H1 (cell line): ENCODE measurements around the gene BIRC7. TPM values are rescaled to one million over a fixed set of nuclear protein-coding genes. Genes with fewer than 3 reads are reported as not detected.
A peak's percentile ranks its signal among the peaks of the same experiment; 100 is the strongest.

Experiments used
- CTCF ChIA-PET: fragments of 300-600 bp; sonication (Branson Sonifier 250); formaldehyde crosslinking; loops from one replicate; lab custom pipeline; 2021; ENCODE audit not compliant: partially characterized antibody; lab: Charles Lee
- POLR2A ChIA-PET: fragments of 300-600 bp; sonication (Branson Sonifier 250); formaldehyde crosslinking; loops from one replicate; lab custom pipeline; 2021; ENCODE audit warnings: inconsistent platforms; ENCODE audit not compliant: partially characterized antibody; lab: Charles Lee
- DNase-seq, 2 experiments: peaks; one replicate each; pipeline versions ENCODE4 v3.0.0 to v3.0.0-alpha.2; 2010 to 2022; ENCODE audit warnings: low spot score in 2 of 2, low read depth in 1 of 2, mixed read lengths in 1 of 2
- FAIRE-seq: peaks from 2 replicates; lab custom pipeline; 2011; peaks lifted over from hg19 to GRCh38; lab: Jason Lieb, UNC
- H2AFZ ChIP-seq: 2 replicates; pipeline ENCODE4 v1.8.1; 2012; ENCODE audit warnings: low read length, inconsistent platforms
- H2AK5ac ChIP-seq: 2 replicates; pipeline ENCODE4 v1.6.1; 2013; ENCODE audit warnings: low read depth, low read length
- H2BK120ac ChIP-seq: replicated peaks from 2 replicates; pipeline ENCODE3; 2013; ENCODE audit warnings: low read depth, low read length, inconsistent platforms
- H2BK12ac ChIP-seq: 2 replicates; pipeline ENCODE4 v1.6.1; 2013; ENCODE audit warnings: low read depth, low read length
- H2BK15ac ChIP-seq: 2 replicates; pipeline ENCODE4 v1.6.1; 2013; ENCODE audit warnings: low read length
- H2BK20ac ChIP-seq: 2 replicates; pipeline ENCODE4 v1.6.1; 2013; ENCODE audit warnings: low read length
- H2BK5ac ChIP-seq: 2 replicates; pipeline ENCODE4 v1.6.1; 2013; ENCODE audit warnings: low read depth, low read length
- H3K14ac ChIP-seq: 2 replicates; pipeline ENCODE4 v1.6.1; 2013; ENCODE audit warnings: inconsistent platforms; ENCODE audit not compliant: insufficient read length
- H3K18ac ChIP-seq: 2 replicates; pipeline ENCODE4 v1.6.1; 2013; ENCODE audit warnings: low read length; ENCODE audit errors: extremely low read depth
- H3K23ac ChIP-seq: 2 replicates; pipeline ENCODE4 v1.6.1; 2013; ENCODE audit warnings: inconsistent platforms; ENCODE audit not compliant: insufficient read length
- H3K23me2 ChIP-seq: 2 replicates; pipeline ENCODE4 v1.6.1; 2013; ENCODE audit warnings: low read depth, low read length
- H3K27ac ChIP-seq: 2 replicates; pipeline ENCODE4 v1.6.1; 2011; ENCODE audit warnings: low read depth, low read length, inconsistent platforms
- H3K27me3 ChIP-seq, 4 experiments: replicated peaks in 1 of 4; 1 replicate in 1 of 4; 2 replicates in 3 of 4; pipeline versions ENCODE4 v1.6.1 to v1.8.1; 2011 to 2013; ENCODE audit warnings: low read length in 3 of 4, mild to moderate bottlenecking in 3 of 4, inconsistent platforms in 2 of 4, mixed read lengths in 2 of 4, moderate library complexity in 1 of 4; ENCODE audit not compliant: control insufficient read depth in 3 of 4, insufficient read depth in 3 of 4; ENCODE audit errors: extremely low read depth in 1 of 4
- H3K36me3 ChIP-seq, 4 experiments: 2 replicates each; pipeline versions ENCODE4 v1.6.1 to v1.8.1; 2011 to 2013; ENCODE audit warnings: mild to moderate bottlenecking in 4 of 4, low read length in 3 of 4, moderate library complexity in 2 of 4, control low read depth in 1 of 4, inconsistent platforms in 1 of 4; ENCODE audit not compliant: insufficient read depth in 4 of 4, control insufficient read depth in 2 of 4
- H3K4ac ChIP-seq: replicated peaks from 2 replicates; pipeline ENCODE3; 2013; ENCODE audit warnings: low read length, low read depth, mixed read lengths, inconsistent platforms; ENCODE audit not compliant: insufficient read length
- H3K4me1 ChIP-seq, 4 experiments: replicated peaks in 1 of 4; 1 replicate in 1 of 4; 2 replicates in 3 of 4; pipeline versions ENCODE4 v1.6.1 to v1.8.1; 2011 to 2013; ENCODE audit warnings: low read length in 3 of 4, inconsistent platforms in 2 of 4, mixed read lengths in 1 of 4; ENCODE audit not compliant: insufficient read depth in 4 of 4, control insufficient read depth in 3 of 4
- H3K4me2 ChIP-seq, 2 experiments: 2 replicates each; pipeline versions ENCODE4 v1.6.1 to v1.8.1; 2011 to 2013; ENCODE audit warnings: low read depth in 2 of 2, low read length in 2 of 2, control low read depth in 1 of 2, inconsistent platforms in 1 of 2, mild to moderate bottlenecking in 1 of 2; ENCODE audit not compliant: insufficient read depth in 1 of 2
- H3K4me3 ChIP-seq, 4 experiments: fragments of 200-600, 300-600 bp in 1 of 4; sonication (generic), shearing (Covaris generic), sonication (Bioruptor Twin) in 1 of 4; 2 replicates each; pipeline versions ENCODE4 v1.5.1 to v1.8.1; 2011 to 2016; ENCODE audit warnings: low read length in 4 of 4, low read depth in 3 of 4, control low read depth in 2 of 4, inconsistent platforms in 2 of 4, mild to moderate bottlenecking in 2 of 4, mixed read lengths in 1 of 4, moderate library complexity in 1 of 4; ENCODE audit not compliant: insufficient read depth in 2 of 4; ENCODE audit errors: extremely low read depth in 1 of 4
- H3K56ac ChIP-seq: replicated peaks from 2 replicates; pipeline ENCODE3; 2013; ENCODE audit warnings: low read depth, mild to moderate bottlenecking, mixed read lengths, low read length, inconsistent platforms; ENCODE audit not compliant: insufficient read length
- H3K79me1 ChIP-seq: 2 replicates; pipeline ENCODE4 v1.6.1; 2013; ENCODE audit warnings: low read depth, low read length, control low read depth
- H3K79me2 ChIP-seq, 2 experiments: 2 replicates each; pipeline versions ENCODE4 v1.6.1 to v1.8.1; 2012 to 2013; ENCODE audit warnings: low read length in 2 of 2, mild to moderate bottlenecking in 2 of 2, inconsistent platforms in 1 of 2; ENCODE audit not compliant: insufficient read depth in 2 of 2, control insufficient read depth in 1 of 2
- H3K9ac ChIP-seq, 4 experiments: replicated peaks in 1 of 4; 1 replicate in 1 of 4; 2 replicates in 3 of 4; pipeline versions ENCODE4 v1.6.1 to v1.8.1; 2011 to 2013; ENCODE audit warnings: low read depth in 3 of 4, low read length in 3 of 4, control low read depth in 2 of 4, mild to moderate bottlenecking in 2 of 4, moderate library complexity in 2 of 4, inconsistent platforms in 1 of 4; ENCODE audit errors: extremely low read depth in 1 of 4
- H3K9me3 ChIP-seq, 2 experiments: 2 replicates each; pipeline versions ENCODE4 v1.6.1 to v1.8.1; 2012 to 2013; ENCODE audit warnings: mild to moderate bottlenecking in 2 of 2, moderate library complexity in 2 of 2, control low read depth in 1 of 2, inconsistent platforms in 1 of 2, low read depth in 1 of 2, low read length in 1 of 2, mixed read lengths in 1 of 2; ENCODE audit not compliant: insufficient read depth in 2 of 2
- H4K20me1 ChIP-seq, 2 experiments: replicated peaks in 1 of 2; 2 replicates each; pipeline versions ENCODE3 to v1.8.1; 2011 to 2013; ENCODE audit warnings: inconsistent platforms in 2 of 2, low read length in 2 of 2, mild to moderate bottlenecking in 1 of 2; ENCODE audit not compliant: insufficient read depth in 2 of 2, control insufficient read depth in 1 of 2
- H4K5ac ChIP-seq: 2 replicates; pipeline ENCODE4 v1.6.1; 2013; ENCODE audit warnings: low read length, low read depth, mixed read lengths, inconsistent platforms; ENCODE audit not compliant: insufficient read length
- H4K8ac ChIP-seq: 2 replicates; pipeline ENCODE4 v1.8.0; 2013; ENCODE audit warnings: mild to moderate bottlenecking, moderate library complexity, low read length, inconsistent platforms; ENCODE audit not compliant: insufficient read depth; ENCODE audit errors: extremely low read depth
- H4K91ac ChIP-seq: replicated peaks from 2 replicates; pipeline ENCODE3; 2013; ENCODE audit warnings: low read length, mixed read lengths, inconsistent platforms; ENCODE audit not compliant: insufficient read length
- SP1 ChIP-seq: IDR thresholded peaks from 2 replicates; pipeline ENCODE4 v1.6.1; 2011; ENCODE audit warnings: low read depth, low read length
- SRF ChIP-seq: IDR thresholded peaks from 2 replicates; pipeline ENCODE4 v1.6.1; 2011; ENCODE audit warnings: mild to moderate bottlenecking, low read depth, low read length, moderate library complexity
- WGBS, 2 experiments: shearing (Covaris generic) in 1 of 2; methylation state at CpG; one replicate each; pipeline versions ENCODE4 v1.1.6 to v1.1.7; 2013 to 2015; ENCODE audit warnings: low lambda C conversion rate in 2 of 2, mixed read lengths in 2 of 2, inconsistent platforms in 1 of 2, low coverage in 1 of 2, missing lambda C conversion rate in 1 of 2; ENCODE audit not compliant: insufficient replicate concordance in 2 of 2, insufficient coverage in 1 of 2, insufficient read length in 1 of 2; ENCODE audit errors: extremely low coverage in 1 of 2, missing lambda C conversion rate in 1 of 2; 5-methylcytosine and 5-hydroxymethylcytosine counted together
- polyA plus RNA-seq, 7 experiments: library from polyadenylated mRNA; depleted of rRNA in 3 of 7; stranded (reverse) in 5 of 7; unstranded in 2 of 7; fragments of >200 nt in 5 of 7; fragments of 200-250 nt in 2 of 7; gene quantifications; 1 replicate in 5 of 7; 2 replicates in 1 of 7; 4 replicates in 1 of 7; pipeline versions ENCODE4 v1.2.1 to v1.2.3, GENCODE V29; 2011 to 2013; ENCODE audit warnings: missing spikeins in 2 of 7, mixed read lengths in 2 of 7
- total RNA-seq: library from RNA; stranded (reverse); fragmentation: NEBNext Ultra II Directional; extraction: Animal tissue kit (Norgen Biotek cat#: 25700); gene quantifications from 2 replicates; pipeline ENCODE4 v1.2.1, GENCODE V29; 2021
- TF ChIP-seq, protein P1 (sequence below): IDR thresholded peaks from 2 replicates; pipeline ENCODE4 v1.6.1; 2012; ENCODE audit warnings: inconsistent platforms

The BIRC7 gene
- total and polyA plus RNA-seq, 2 of the 8 experiments (the other 6 are each of a cell fraction or from before 2014, with no cell fraction given), result 0.11 to 0.41 TPM

DNA sequence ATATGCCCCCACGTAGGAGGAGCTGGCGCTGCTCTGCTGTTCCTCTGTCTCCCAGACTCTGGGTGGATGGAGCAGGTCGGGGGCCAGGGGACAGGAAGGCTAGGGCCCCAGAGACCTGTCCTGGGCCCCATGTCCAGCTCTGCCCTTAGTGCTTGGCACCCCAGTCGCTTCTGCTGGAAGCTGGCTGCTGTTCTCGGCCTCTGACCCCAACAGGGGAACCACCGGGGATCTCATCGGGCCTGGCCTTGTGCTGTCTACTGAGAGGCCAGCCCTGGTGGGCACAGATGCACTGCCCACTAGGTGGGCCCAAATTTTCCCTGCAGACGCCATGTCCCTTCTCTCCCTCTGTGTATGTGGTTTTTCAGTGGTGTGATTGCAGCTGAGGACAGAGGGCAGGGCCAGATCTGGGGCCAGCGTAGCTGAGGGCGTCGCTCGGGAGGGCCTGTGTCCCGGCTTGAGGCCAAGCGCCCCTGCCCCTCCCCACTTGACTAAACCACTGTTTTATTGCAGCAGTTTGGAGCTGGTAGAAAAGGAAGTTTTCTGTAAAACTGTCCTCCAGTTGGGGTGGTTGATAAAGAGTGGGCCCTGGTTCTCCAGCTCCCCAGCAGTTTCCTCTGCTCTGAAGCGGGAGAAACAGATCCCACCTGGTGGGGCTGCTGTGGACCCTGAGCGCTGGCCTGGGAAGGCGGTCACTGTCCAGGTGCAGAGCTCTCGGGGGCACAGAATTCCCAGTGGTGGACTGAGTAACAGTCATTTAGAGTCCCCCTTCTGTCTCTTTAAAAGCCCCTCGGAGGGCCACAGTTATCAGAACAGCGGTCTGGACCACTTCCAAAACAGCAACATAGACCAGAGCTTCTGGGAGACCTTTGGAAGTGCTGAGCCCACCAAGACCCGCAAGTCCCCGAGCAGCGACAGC lies 51.3 kb downstream of the BIRC7 start:
- H2BK12ac ChIP-seq, result no peak overlapping the region
- H3K14ac ChIP-seq, result no peak overlapping the region
- no peak overlapping the region for H2BK15ac ChIP-seq
- H4K91ac ChIP-seq, result no peak overlapping the region
- ChIA-PET POLR2A (interaction anchor here (0.7 to 1.5 kb wide), 4 partner anchors 57 to 90 kb away, joined by 3 to 4 read pairs (median 3); no protein-coding TSS in a partner anchor), CTCF (interaction anchor here (0.9 to 9.6 kb wide), 5 partner anchors 10 to 90 kb away, joined by 3 to 82 read pairs (median 5); no protein-coding TSS in a partner anchor)
- no peak overlapping the region for H3K23ac ChIP-seq
- peaks cover 0 to 36% (median 11%) of the 10 kb centered on the region in 4 experiments; a peak in 5 of 8 replicates for H3K36me3 ChIP-seq
- no peak overlapping the region for H3K4ac ChIP-seq
- no peak for FAIRE-seq
- no peak for DNase-seq
- H3K79me2 ChIP-seq, result no peaks in the 10 kb centered on the region
- peaks cover 0 to 9% (median 6%) of the 10 kb centered on the region in 4 experiments; a peak in 4 of 7 replicates for H3K4me1 ChIP-seq
- H4K20me1 ChIP-seq, result peaks cover 0 to 12% of the 10 kb centered on the region in 2 experiments
- H2BK5ac ChIP-seq, result no peak overlapping the region; the same call in 1 of the 2 replicates
- H2BK20ac ChIP-seq, result no peak overlapping the region
- no peak overlapping the region for H3K4me2 ChIP-seq
- no peak overlapping the region for H3K18ac ChIP-seq
- no peak overlapping the region for H4K5ac ChIP-seq
- no peak overlapping the region for H2AK5ac ChIP-seq
- H3K27me3 ChIP-seq, result no peaks in the 10 kb centered on the region
- 0 out of 2 replicates have a peak overlapping the region, but pooled peaks have one; percentile 51 for H4K8ac ChIP-seq
- H2AFZ ChIP-seq, result no peak overlapping the region
- no peak for TF ChIP-seq SRF
- no peak for TF ChIP-seq SP1
- TF ChIP-seq, protein P1, sequence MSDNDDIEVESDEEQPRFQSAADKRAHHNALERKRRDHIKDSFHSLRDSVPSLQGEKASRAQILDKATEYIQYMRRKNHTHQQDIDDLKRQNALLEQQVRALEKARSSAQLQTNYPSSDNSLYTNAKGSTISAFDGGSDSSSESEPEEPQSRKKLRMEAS, result no peak
- H3K9ac ChIP-seq, result no peak overlapping the region
- no peaks in the 10 kb centered on the region for H3K23me2 ChIP-seq
- H3K56ac ChIP-seq, result no peak overlapping the region
- no peaks in the 10 kb centered on the region for H3K79me1 ChIP-seq
- H3K27ac ChIP-seq, result no peak overlapping the region
- no peaks in the 10 kb centered on the region for H3K9me3 ChIP-seq
- WGBS, 2 experiments, result 92% methylated on average over 19 of the region's 23 CpGs; no CpG with 5 or more reads in 1 of the 2 experiments
- no peak overlapping the region for H2BK120ac ChIP-seq
- no peak overlapping the region for H3K4me3 ChIP-seq
